GM12878 (cell line): Measurements from ENCODE around the gene SLC25A47. TPM values are rescaled to one million over a fixed set of nuclear protein-coding genes. Genes with fewer than 3 reads are reported as not detected.

ENCODE experiments used
- ATAC-seq: fragments of 200-7000 bp; cut with Tn5 transposase; 3 replicates; pipeline ENCODE4 v1.9.1; 2020; ENCODE audit warnings: mild to moderate bottlenecking, moderate library complexity
- BruUV-seq: library from RNA; stranded (reverse); fragments of 400-500 nt; replicated peaks from 2 replicates; lab custom pipeline; 2021; lab: Mats Ljungman, UMichigan
- CTCF ChIA-PET: fragments of 300-600 bp; sonication (Branson Sonifier 250); formaldehyde crosslinking; extraction: SDS; loops from one replicate; lab custom pipeline; 2021; ENCODE audit warnings: inconsistent platforms; lab: Yijun Ruan, JAX
- POLR2A ChIA-PET: fragments of 350-600 bp; formaldehyde crosslinking; extraction: SDS; loops from one replicate; lab custom pipeline; 2021; ENCODE audit warnings: inconsistent platforms; lab: Charles Lee
- RAD21 ChIA-PET: fragments of 300-600 bp; sonication (Branson Sonifier 250); formaldehyde crosslinking; loops from one replicate; lab custom pipeline; 2023; ENCODE audit warnings: antibody characterized with exemption; ENCODE audit not compliant: unreplicated experiment; lab: Charles Lee
- SMC1A ChIA-PET: fragments of 300-600 bp; sonication (Branson Sonifier 250); formaldehyde crosslinking; loops from one replicate; lab custom pipeline; 2023; ENCODE audit not compliant: unreplicated experiment, uncharacterized antibody; lab: Charles Lee
- DNase-seq: peaks from one replicate; pipeline ENCODE4 v3.0.0-alpha.2; 2011; ENCODE audit warnings: low read depth, low spot score
- FAIRE-seq: peaks from 3 replicates; lab custom pipeline; 2011; peaks lifted over from hg19 to GRCh38; lab: Jason Lieb, UNC
- H2AFZ ChIP-seq: 2 replicates; pipeline ENCODE4 v1.6.0; 2011; ENCODE audit warnings: low read depth, low read length, control low read depth; ENCODE audit not compliant: control insufficient read depth
- H3K27ac ChIP-seq: 2 replicates; pipeline ENCODE4 v1.5.1; 2011; ENCODE audit warnings: control low read depth; ENCODE audit not compliant: control insufficient read depth, insufficient read depth
- H3K27me3 ChIP-seq, 2 experiments: replicated peaks in 1 of 2; 2 replicates each; pipeline versions ENCODE4 v1.6.0 to v1.6.1; 2011; ENCODE audit warnings: low read length in 1 of 2; ENCODE audit not compliant: control insufficient read depth in 2 of 2, insufficient read depth in 2 of 2
- H3K36me3 ChIP-seq, 2 experiments: 2 replicates each; pipeline ENCODE4 v1.5.1; 2011; ENCODE audit warnings: low read length in 1 of 2; ENCODE audit not compliant: control insufficient read depth in 2 of 2, insufficient read depth in 2 of 2
- H3K4me1 ChIP-seq: 2 replicates; pipeline ENCODE4 v1.6.1; 2011; ENCODE audit warnings: mild to moderate bottlenecking, low read length, moderate library complexity, mixed read lengths; ENCODE audit not compliant: control insufficient read depth, insufficient read depth
- H3K4me2 ChIP-seq: 2 replicates; pipeline ENCODE4 v1.6.0; 2011; ENCODE audit warnings: control low read depth; ENCODE audit not compliant: control insufficient read depth, insufficient read depth
- H3K4me3 ChIP-seq: fragments of 200-600 bp; sonication (generic); 2 replicates; pipeline ENCODE4 v1.5.1; 2016
- H3K79me2 ChIP-seq: 2 replicates; pipeline ENCODE4 v1.6.0; 2011; ENCODE audit warnings: low read length; ENCODE audit not compliant: control insufficient read depth, insufficient read depth
- H3K9ac ChIP-seq: 2 replicates; pipeline ENCODE4 v1.8.0; 2011; ENCODE audit warnings: low read length, control low read depth, mixed read lengths; ENCODE audit not compliant: control insufficient read depth, insufficient read depth
- H3K9me3 ChIP-seq: replicated peaks from 3 replicates; pipeline ENCODE4 v1.5.1; 2011; ENCODE audit warnings: mild to moderate bottlenecking, low read length; ENCODE audit not compliant: control insufficient read depth, insufficient read depth
- H4K20me1 ChIP-seq: 2 replicates; pipeline ENCODE4 v1.6.0; 2011; ENCODE audit not compliant: control insufficient read depth, insufficient read depth
- CEBPZ ChIP-seq: fragments of 150-350 bp; IDR thresholded peaks from 2 replicates; pipeline ENCODE4 v1.6.1; 2016; ENCODE audit warnings: low read depth, low read length
- E2F8 ChIP-seq: fragments of 450-650 bp; IDR thresholded peaks from 2 replicates; pipeline ENCODE4 v1.6.1; 2018; ENCODE audit warnings: mild to moderate bottlenecking, low read depth, moderate library complexity; ENCODE audit not compliant: partially characterized antibody
- PRDM15 ChIP-seq: fragments of 450-650 bp; formaldehyde crosslinking; IDR thresholded peaks from 2 replicates; pipeline ENCODE4 v1.4.0; 2020; ENCODE audit warnings: mild to moderate bottlenecking, moderate library complexity
- RAD51 ChIP-seq: fragments of 450-650 bp; IDR thresholded peaks from 2 replicates; pipeline ENCODE4 v1.6.1; 2016; ENCODE audit warnings: moderate library complexity, mild to moderate bottlenecking, inconsistent platforms
- ZBTB11 ChIP-seq: fragments of 450-650 bp; formaldehyde crosslinking; IDR thresholded peaks from 2 replicates; pipeline ENCODE4 v1.5.0; 2022; ENCODE audit warnings: mild to moderate bottlenecking, missing genetic modification characterization
- ZNF384 ChIP-seq: IDR thresholded peaks from 2 replicates; pipeline ENCODE4 v1.6.1; 2012; ENCODE audit warnings: low read depth, mild to moderate bottlenecking, low read length, improper control_type of control experiment, borderline replicate concordance
- WGBS: methylation state at CpG from one replicate; pipeline ENCODE4 v1.1.6; 2016; ENCODE audit warnings: low lambda C conversion rate; ENCODE audit not compliant: insufficient replicate concordance, insufficient coverage; ENCODE audit errors: missing lambda C conversion rate; 5-methylcytosine and 5-hydroxymethylcytosine counted together
- in situ Hi-C: fragments of 300-500 bp; cut with MboI; formaldehyde crosslinking; loops from 9 replicates; pipeline ENCODE4 v1.14.3; 2018; ENCODE audit warnings: mixed read lengths
- intact Hi-C: fragments of 100-400 bp; cut with micrococcal nuclease; formaldehyde crosslinking; loops from one replicate; pipeline ENCODE4 v1.14.2; 2022; ENCODE audit not compliant: unreplicated experiment
- polyA plus RNA-seq, 11 experiments: library from polyadenylated mRNA; depleted of rRNA in 4 of 11; unstranded in 6 of 11; stranded (reverse) in 5 of 11; fragments of >200 nt; fragmentation: Nextera tagmentation in 4 of 11; fragmentation: Illumina TruSeq in 1 of 11; extraction: Ambion mirVana in 4 of 11; extraction: Trizol in 1 of 11; gene quantifications; 1 replicate in 1 of 11; 2 replicates in 10 of 11; pipeline versions ENCODE4 v1.2.1 to v1.2.3, GENCODE V29; 2011 to 2016; ENCODE audit warnings: inconsistent platforms in 2 of 11, missing spikeins in 2 of 11, low read depth in 1 of 11
- total RNA-seq, 4 experiments: library from RNA; depleted of rRNA in 3 of 4; stranded (reverse); fragments of >200 nt in 3 of 4; fragmentation: Illumina TruSeq in 1 of 4; extraction: Trizol in 1 of 4; gene quantifications; 2 replicates each; pipeline versions ENCODE4 v1.2.1 to v1.2.3, GENCODE V29; 2013 to 2021

SLC25A47 gene
- total and polyA plus RNA-seq, 10 of the 15 experiments (the other 5 are each of a cell fraction or from before 2014, with no cell fraction given), result 0.14 TPM; not detected in 9

DNA sequence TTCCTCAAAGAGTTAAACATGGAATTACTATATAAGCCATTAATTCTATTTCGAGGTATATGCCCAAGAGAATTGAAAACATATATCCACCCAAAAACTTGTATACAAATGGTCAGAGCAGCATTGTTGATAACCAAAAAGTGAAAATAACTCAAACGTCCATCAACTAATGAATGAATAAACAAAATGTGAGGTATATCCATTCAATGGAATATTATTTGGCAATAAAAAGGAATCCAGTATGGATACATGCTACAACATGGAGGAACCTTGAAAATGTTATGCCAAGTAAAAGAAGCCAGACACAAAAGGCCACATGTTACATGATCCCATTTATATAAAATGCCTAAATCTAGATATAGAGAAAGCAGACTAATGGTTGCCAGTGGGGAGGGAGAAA, 36.0 kb downstream of the SLC25A47 start (continued):
- no peak for TF ChIP-seq E2F8
- TF ChIP-seq PRDM15, result no peak
- TF ChIP-seq RAD51, result no peak
- TF ChIP-seq, all 136 proteins: peak for 0

DNA sequence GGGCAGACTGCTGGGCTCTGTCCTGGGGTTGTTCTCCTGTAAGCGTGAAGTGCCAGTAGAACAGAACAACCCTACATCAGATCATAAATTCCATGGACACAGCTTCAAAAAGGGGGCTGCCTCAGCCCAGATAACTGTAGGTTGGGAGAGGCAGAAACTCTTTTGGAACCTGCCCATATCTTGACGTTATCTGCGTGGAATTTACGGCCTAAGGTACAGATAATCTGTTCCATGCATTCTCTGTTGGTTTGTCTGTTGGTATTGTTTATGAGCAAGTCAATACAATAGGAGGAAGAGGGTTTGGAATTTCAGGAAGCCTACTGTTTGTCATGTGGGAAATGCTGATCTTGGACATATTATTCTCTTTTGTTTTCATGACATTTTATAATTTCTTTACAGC, 36.7 kb downstream of the SLC25A47 start:
- Histone ChIP-seq H4K20me1 (no peaks in the 10 kb centered on the region; the same call in 1 of the 2 replicates), H3K27me3 (no peaks in the 10 kb centered on the region), H3K9ac (no peak overlapping the region), H3K9me3 (no peaks in the 10 kb centered on the region), H2AFZ (no peak overlapping the region), H3K27ac (no peak overlapping the region), H3K4me3 (no peak overlapping the region), H3K79me2 (no peaks in the 10 kb centered on the region; the same call in 1 of the 2 replicates), H3K4me1 (no peaks in the 10 kb centered on the region; the same call in 1 of the 2 replicates), H3K36me3 (peaks cover 6 to 37% of the 10 kb centered on the region in 2 experiments), H3K4me2 (no peak overlapping the region)
- CTCF ChIA-PET, result interaction anchor here (0.7 kb wide), 1 partner anchor 293 kb away, joined by 3 read pairs; no protein-coding TSS in a partner anchor
- no peak for ATAC-seq
- no TSS peak for BruUV-seq
- no peak for DNase-seq
- FAIRE-seq, result no peak
- POLR2A ChIA-PET, result no interaction called here
- 93% methylated on average over 4 of the region's 4 CpGs for WGBS
- RAD21 ChIA-PET, result interaction anchor here (2.1 kb wide), 1 partner anchor 19 kb away, joined by 6 read pairs; no protein-coding TSS in a partner anchor
- SMC1A ChIA-PET, result interaction anchor here (0.8 to 2.9 kb wide), 2 partner anchors 15 to 57 kb away, joined by 3 to 11 read pairs; a partner anchor contains a TSS
- in situ Hi-C loops, result no loop called here
- intact Hi-C loops, result no loop called here
- TF ChIP-seq ZBTB11 (CRISPR knock-in tag) (no peak), CEBPZ (no peak), ZNF384 (no peak)
